MM.1S (cell line): ENCODE measurements around the gene ZNF473.

Source experiments
- DNase-seq: peaks from one replicate; pipeline ENCODE4 v3.0.0-alpha.2; 2015
- H2AFZ ChIP-seq: fragments of 300-600 bp; sonication (generic); 2 replicates; pipeline ENCODE4 v1.6.0; 2016; ENCODE audit warnings: antibody characterized with exemption, low read length
- H3F3A ChIP-seq: fragments of 300-600 bp; sonication (generic); 2 replicates; pipeline ENCODE4 v1.6.1; 2016; ENCODE audit warnings: mild to moderate bottlenecking, antibody characterized with exemption, low read length, moderate library complexity, mixed read lengths; ENCODE audit not compliant: insufficient read depth
- H3K27ac ChIP-seq: fragments of 300-600 bp; sonication (generic); 2 replicates; pipeline ENCODE4 v1.5.1; 2016; ENCODE audit warnings: mild to moderate bottlenecking, low read length
- H3K27me3 ChIP-seq: fragments of 300-600 bp; sonication (generic); replicated peaks from 2 replicates; pipeline ENCODE4 v1.6.0; 2016; ENCODE audit warnings: low read length; ENCODE audit not compliant: insufficient read depth
- H3K36me3 ChIP-seq: fragments of 300-600 bp; sonication (generic); replicated peaks from 2 replicates; pipeline ENCODE4 v1.6.1; 2016; ENCODE audit warnings: mild to moderate bottlenecking, low read length, mixed read lengths; ENCODE audit not compliant: insufficient read depth
- H3K4me1 ChIP-seq: fragments of 300-600 bp; sonication (generic); 2 replicates; pipeline ENCODE4 v1.6.1; 2016; ENCODE audit warnings: low read length, mixed read lengths
- H3K4me2 ChIP-seq: fragments of 300-600 bp; sonication (generic); 2 replicates; pipeline ENCODE4 v1.6.0; 2016; ENCODE audit warnings: low read depth, low read length
- H3K4me3 ChIP-seq: fragments of 300-600 bp; sonication (generic); 2 replicates; pipeline ENCODE4 v1.5.1; 2016; ENCODE audit warnings: low read length, mixed read lengths
- H3K79me2 ChIP-seq: fragments of 300-600 bp; sonication (generic); 2 replicates; pipeline ENCODE4 v1.6.1; 2016; ENCODE audit warnings: mixed run types, low read length, mixed read lengths
- H3K9ac ChIP-seq: fragments of 300-600 bp; sonication (generic); 2 replicates; pipeline ENCODE4 v1.6.1; 2016; ENCODE audit warnings: low read length, mixed read lengths
- H3K9me2 ChIP-seq: fragments of 300-600 bp; sonication (generic); replicated peaks from 2 replicates; pipeline ENCODE4 v1.6.1; 2016; ENCODE audit warnings: mild to moderate bottlenecking, low read length, mixed read lengths; ENCODE audit not compliant: insufficient read depth
- H3K9me3 ChIP-seq: fragments of 300-600 bp; sonication (generic); replicated peaks from 2 replicates; pipeline ENCODE4 v1.6.1; 2016; ENCODE audit warnings: mild to moderate bottlenecking, low read length, mixed read lengths; ENCODE audit not compliant: insufficient read depth
- H4K20me1 ChIP-seq: fragments of 300-600 bp; sonication (generic); 2 replicates; pipeline ENCODE4 v1.6.1; 2016; ENCODE audit warnings: mild to moderate bottlenecking, low read length, moderate library complexity, mixed read lengths; ENCODE audit not compliant: insufficient read depth
- CTCF ChIP-seq: fragments of 300-600 bp; sonication (generic); IDR thresholded peaks from 2 replicates; pipeline ENCODE4 v1.5.1; 2016; ENCODE audit warnings: antibody characterized with exemption, low read length, mixed read lengths
- EZH2 ChIP-seq: fragments of 300-600 bp; sonication (generic); optimal IDR thresholded peaks from 2 replicates; pipeline ENCODE3; 2017; ENCODE audit warnings: low read depth, mild to moderate bottlenecking, antibody characterized with exemption, low read length, mixed read lengths
- EZH2phosphoT487 ChIP-seq: fragments of 300-600 bp; sonication (generic); IDR thresholded peaks from 2 replicates; pipeline ENCODE4 v1.6.1; 2018; ENCODE audit warnings: antibody characterized with exemption, low read length

ZNF473 gene

GRCh38 chr19:49988433-49988832 is 37.4 kb upstream of the ZNF473 start:
- no peak for DNase-seq
- no peak overlapping the region for H3K27ac ChIP-seq
- peaks cover 4% of the 10 kb centered on the region; the same call in 1 of the 2 replicates for H3F3A ChIP-seq
- H3K9me3 ChIP-seq: no peaks in the 10 kb centered on the region
- no peak overlapping the region for H3K4me3 ChIP-seq
- H3K9me2 ChIP-seq: no peaks in the 10 kb centered on the region
- no peak overlapping the region for H3K4me2 ChIP-seq
- TF ChIP-seq EZH2phosphoT487 (no peak), EZH2 (no peak), CTCF (no peak)
- no peak overlapping the region for H2AFZ ChIP-seq
- H4K20me1 ChIP-seq: no peaks in the 10 kb centered on the region
- no peaks in the 10 kb centered on the region for H3K27me3 ChIP-seq
- no peak overlapping the region for H3K9ac ChIP-seq
- no peaks in the 10 kb centered on the region for H3K79me2 ChIP-seq
- H3K4me1 ChIP-seq: no peaks in the 10 kb centered on the region
- H3K36me3 ChIP-seq: no peaks in the 10 kb centered on the region

DNA sequence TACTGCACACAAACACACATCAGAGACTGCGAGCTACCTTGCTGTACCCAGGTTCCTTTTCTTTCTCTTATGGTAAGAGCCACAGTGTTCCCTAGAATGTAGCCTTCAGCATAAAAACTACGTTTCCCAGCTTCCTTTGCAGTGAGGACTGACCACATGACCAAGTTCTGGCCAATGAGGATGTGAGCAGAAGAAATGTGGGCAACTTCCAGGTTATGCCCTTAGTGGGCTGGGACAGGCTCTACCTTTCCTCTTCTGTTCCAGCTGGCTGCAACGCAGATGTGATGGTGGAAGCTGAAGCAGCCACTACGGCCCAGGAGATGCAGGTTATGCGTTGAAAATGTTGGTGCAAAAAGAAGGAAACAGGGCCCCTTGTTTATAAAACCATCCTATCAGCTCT is 28.1 kb upstream of the ZNF473 start:
- H3K27me3 ChIP-seq: no peaks in the 10 kb centered on the region
- H3K4me2 ChIP-seq: no peak overlapping the region
- peak; percentile 16 for DNase-seq
- H3K4me1 ChIP-seq: no peaks in the 10 kb centered on the region
- H4K20me1 ChIP-seq: no peaks in the 10 kb centered on the region
- H3K4me3 ChIP-seq: no peak overlapping the region
- no peak overlapping the region for H2AFZ ChIP-seq
- no peak overlapping the region for H3K9ac ChIP-seq
- H3K9me2 ChIP-seq: no peaks in the 10 kb centered on the region
- no peak overlapping the region for H3K27ac ChIP-seq
- peaks cover 5% of the 10 kb centered on the region; the same call in 1 of the 2 replicates for H3K79me2 ChIP-seq
- no peaks in the 10 kb centered on the region for H3K36me3 ChIP-seq
- no peaks in the 10 kb centered on the region for H3K9me3 ChIP-seq
- no peaks in the 10 kb centered on the region for H3F3A ChIP-seq
- TF ChIP-seq EZH2: no peak
- TF ChIP-seq CTCF: no peak
- TF ChIP-seq EZH2phosphoT487: no peak

- Histone ChIP-seq H3K27ac (no peak overlapping the region), H3K27me3 (no peaks in the 10 kb centered on the region), H3K9me3 (no peaks in the 10 kb centered on the region), H2AFZ (no peak overlapping the region), H3F3A (no peaks in the 10 kb centered on the region), H3K9me2 (no peaks in the 10 kb centered on the region), H3K79me2 (peaks cover 5% of the 10 kb centered on the region; the same call in 1 of the 2 replicates), H4K20me1 (no peaks in the 10 kb centered on the region), H3K4me1 (peaks cover 11% of the 10 kb centered on the region), H3K36me3 (no peaks in the 10 kb centered on the region), H3K4me2 (no peak overlapping the region), H3K9ac (no peak overlapping the region), H3K4me3 (no peak overlapping the region)
- TF ChIP-seq EZH2 (no peak), CTCF (no peak), EZH2phosphoT487 (no peak)
- no peak for DNase-seq
These were observed 26.3 kb upstream of the ZNF473 start for GRCh38 chr19:49999371-50000010.
